Stomach (tissue), 4 donors: ENCODE measurements around the gene PODXL2.

Experiments
- CTCF ChIP-seq, 7 experiments: fragments of 450-650 bp in 4 of 7; fragments of 200-600 bp in 3 of 7; sonication (generic) in 3 of 7; IDR thresholded peaks; one replicate each; pipeline ENCODE4 v1.5.1; 2016 to 2019; ENCODE audit warnings: antibody characterized with exemption in 7 of 7, control low read depth in 2 of 7, mild to moderate bottlenecking in 1 of 7
- POLR2A ChIP-seq, 4 donors: fragments of 450-650 bp; IDR thresholded peaks; one replicate each; pipeline ENCODE4 v1.6.1; 2016; ENCODE audit warnings: antibody characterized with exemption in 4 of 4, control low read depth in 2 of 4, mild to moderate bottlenecking in 1 of 4, moderate library complexity in 1 of 4

- TF ChIP-seq CTCF (IDR thresholded peaks at IDR 0.05), result no peak
- no peak for TF ChIP-seq POLR2A (IDR thresholded peaks at IDR 0.05)
These were observed 24.3 kb upstream of the PODXL2 start for GRCh38 chr3:127604546-127605165.
